Mesothelial cell of epicardium (in vitro differentiated cells): ENCODE measurements around the gene GHITM. TPM values are rescaled to one million over a fixed set of nuclear protein-coding genes. Genes with fewer than 3 reads are reported as not detected.
A peak's percentile ranks its signal among the peaks of the same experiment; 100 is the strongest.
"Not testable (repeated sequence)": the region's sequence is repeated elsewhere in the genome, so short reads cannot be mapped to it uniquely, and the experiment has no call there.

ENCODE experiments used
- DNase-seq, 2 experiments: peaks; one replicate each; pipeline ENCODE4 v3.0.0; 2021; ENCODE audit warnings: low spot score in 2 of 2; ENCODE audit not compliant: unreplicated experiment in 2 of 2
- H3K27ac Mint-ChIP-seq: 2 replicates; pipeline ENCODE4 v1.8.0; 2021; ENCODE audit warnings: mixed read lengths
- H3K27me3 Mint-ChIP-seq: 2 replicates; pipeline ENCODE4 v1.8.0; 2021; ENCODE audit warnings: low read depth, mixed read lengths
- H3K36me3 Mint-ChIP-seq: 2 replicates; pipeline ENCODE4 v1.8.0; 2021; ENCODE audit warnings: mixed read lengths
- H3K4me1 Mint-ChIP-seq: 2 replicates; pipeline ENCODE4 v1.8.0; 2021; ENCODE audit warnings: mixed read lengths
- H3K4me3 Mint-ChIP-seq: 2 replicates; pipeline ENCODE4 v1.8.0; 2021; ENCODE audit warnings: mild to moderate bottlenecking, moderate library complexity, mixed read lengths
- H3K9me3 Mint-ChIP-seq: 2 replicates; pipeline ENCODE4 v1.8.0; 2021; ENCODE audit warnings: mixed read lengths
- total RNA-seq: library from RNA; stranded (reverse); gene quantifications from 3 replicates; pipeline ENCODE4 v1.2.1, GENCODE V29; 2021
- TF ChIP-seq, protein P1 (sequence below): fragments of 200-600 bp; sonication (generic); IDR thresholded peaks from one replicate; pipeline ENCODE4 v1.5.0; 2021; ENCODE audit warnings: antibody characterized with exemption; ENCODE audit not compliant: unreplicated experiment

The GHITM gene
- total RNA-seq, 1 donor from 2014 or later = 59.0 TPM

DNA sequence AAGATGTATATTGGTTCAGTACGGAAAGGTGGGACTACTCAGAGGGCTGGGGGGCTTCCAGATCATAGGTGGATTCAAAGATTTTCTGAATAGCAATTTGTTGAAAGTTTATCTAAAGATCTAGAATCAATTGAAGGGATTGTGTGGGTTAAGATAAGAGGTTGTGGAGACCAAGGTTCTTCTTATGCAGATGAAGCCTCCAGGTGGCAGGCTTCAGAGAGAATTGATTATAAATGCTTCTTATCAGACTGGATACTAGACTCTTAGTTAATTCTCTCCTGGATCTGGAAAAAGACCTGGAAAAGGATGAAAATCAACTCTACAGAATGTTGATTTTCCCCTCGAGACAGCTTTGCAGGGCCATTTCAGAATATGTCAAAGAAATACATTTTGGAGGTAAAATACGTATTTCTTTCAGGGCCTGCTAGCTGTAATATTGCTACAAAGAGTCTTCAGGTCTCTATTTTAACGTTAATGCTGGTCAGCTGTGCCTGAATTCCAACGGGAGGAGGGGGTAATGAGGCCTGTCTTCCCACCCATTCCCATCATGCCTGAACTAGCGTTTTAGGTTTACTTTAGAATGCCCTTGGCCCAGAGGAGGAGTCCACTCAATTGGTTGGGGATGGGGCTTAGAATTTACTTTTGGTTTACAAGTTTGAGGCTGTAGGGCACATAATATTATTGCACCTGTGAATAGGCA lies 21.5 kb downstream of the GHITM start:
- H3K9me3 Mint-ChIP-seq = no peaks in the 10 kb centered on the region
- peaks cover 2% of the 10 kb centered on the region for H3K4me1 Mint-ChIP-seq
- peaks cover 49% of the 10 kb centered on the region for H3K27me3 Mint-ChIP-seq
- H3K4me3 Mint-ChIP-seq = no peak overlapping the region
- no peaks in the 10 kb centered on the region for H3K36me3 Mint-ChIP-seq
- TF ChIP-seq, protein P1, sequence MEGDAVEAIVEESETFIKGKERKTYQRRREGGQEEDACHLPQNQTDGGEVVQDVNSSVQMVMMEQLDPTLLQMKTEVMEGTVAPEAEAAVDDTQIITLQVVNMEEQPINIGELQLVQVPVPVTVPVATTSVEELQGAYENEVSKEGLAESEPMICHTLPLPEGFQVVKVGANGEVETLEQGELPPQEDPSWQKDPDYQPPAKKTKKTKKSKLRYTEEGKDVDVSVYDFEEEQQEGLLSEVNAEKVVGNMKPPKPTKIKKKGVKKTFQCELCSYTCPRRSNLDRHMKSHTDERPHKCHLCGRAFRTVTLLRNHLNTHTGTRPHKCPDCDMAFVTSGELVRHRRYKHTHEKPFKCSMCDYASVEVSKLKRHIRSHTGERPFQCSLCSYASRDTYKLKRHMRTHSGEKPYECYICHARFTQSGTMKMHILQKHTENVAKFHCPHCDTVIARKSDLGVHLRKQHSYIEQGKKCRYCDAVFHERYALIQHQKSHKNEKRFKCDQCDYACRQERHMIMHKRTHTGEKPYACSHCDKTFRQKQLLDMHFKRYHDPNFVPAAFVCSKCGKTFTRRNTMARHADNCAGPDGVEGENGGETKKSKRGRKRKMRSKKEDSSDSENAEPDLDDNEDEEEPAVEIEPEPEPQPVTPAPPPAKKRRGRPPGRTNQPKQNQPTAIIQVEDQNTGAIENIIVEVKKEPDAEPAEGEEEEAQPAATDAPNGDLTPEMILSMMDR = no peak
- no peak for DNase-seq
- no peak overlapping the region for H3K27ac Mint-ChIP-seq

DNA sequence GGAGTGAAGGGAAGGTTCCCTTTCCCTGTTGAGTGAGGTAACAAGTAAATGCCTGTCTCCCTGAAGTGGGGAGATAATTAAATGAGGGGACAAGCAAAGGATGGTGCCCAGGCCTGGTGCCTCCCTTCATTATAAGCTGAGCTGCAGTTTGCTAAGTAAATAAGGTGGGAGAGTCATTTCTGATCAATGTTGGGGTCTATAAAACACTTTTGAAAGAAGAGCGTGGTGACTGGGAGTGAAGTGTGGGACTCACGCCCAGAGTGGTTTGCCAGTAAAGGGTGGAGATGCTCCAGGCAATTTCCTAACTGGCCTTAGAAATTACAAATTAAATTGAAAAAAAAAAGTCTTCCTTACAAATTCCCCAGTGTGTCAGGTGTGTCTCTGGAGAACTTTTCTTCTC lies 24.7 kb downstream of the GHITM start:
- Mint-ChIP-seq H3K27me3 (peaks cover 41% of the 10 kb centered on the region), H3K4me1 (peaks cover 2% of the 10 kb centered on the region), H3K36me3 (no peaks in the 10 kb centered on the region), H3K9me3 (peaks cover 3% of the 10 kb centered on the region), H3K4me3 (no peak overlapping the region), H3K27ac (no peak overlapping the region)
- TF ChIP-seq, protein P1 = no peak
- no peak for DNase-seq

DNA sequence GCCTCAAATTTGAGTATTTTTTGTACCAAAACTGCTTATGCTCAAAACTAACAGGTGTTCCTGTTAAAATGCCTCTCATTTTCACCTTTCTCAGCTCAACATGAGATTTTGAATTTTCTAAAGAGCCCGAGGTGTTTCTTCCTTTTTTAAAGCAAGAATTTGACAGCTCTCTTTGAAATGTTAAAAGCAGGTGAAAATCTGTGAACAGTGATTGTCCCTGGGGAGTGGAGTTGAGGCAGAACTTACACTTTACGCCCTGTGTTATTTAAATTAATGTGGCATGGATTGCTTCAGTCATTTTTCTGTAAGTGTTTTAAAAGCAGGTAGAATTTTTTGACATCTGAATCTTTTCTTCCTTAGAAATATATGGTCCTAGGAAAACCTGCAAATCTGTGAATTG lies 25.1 kb downstream of the GHITM start:
- peaks cover 36% of the 10 kb centered on the region for H3K27me3 Mint-ChIP-seq
- H3K27ac Mint-ChIP-seq = no peak overlapping the region
- H3K4me1 Mint-ChIP-seq = no peaks in the 10 kb centered on the region
- H3K4me3 Mint-ChIP-seq = no peak overlapping the region
- TF ChIP-seq, protein P1 = no peak
- H3K36me3 Mint-ChIP-seq = no peaks in the 10 kb centered on the region
- peaks cover 3% of the 10 kb centered on the region for H3K9me3 Mint-ChIP-seq
- DNase-seq = no peak

DNA sequence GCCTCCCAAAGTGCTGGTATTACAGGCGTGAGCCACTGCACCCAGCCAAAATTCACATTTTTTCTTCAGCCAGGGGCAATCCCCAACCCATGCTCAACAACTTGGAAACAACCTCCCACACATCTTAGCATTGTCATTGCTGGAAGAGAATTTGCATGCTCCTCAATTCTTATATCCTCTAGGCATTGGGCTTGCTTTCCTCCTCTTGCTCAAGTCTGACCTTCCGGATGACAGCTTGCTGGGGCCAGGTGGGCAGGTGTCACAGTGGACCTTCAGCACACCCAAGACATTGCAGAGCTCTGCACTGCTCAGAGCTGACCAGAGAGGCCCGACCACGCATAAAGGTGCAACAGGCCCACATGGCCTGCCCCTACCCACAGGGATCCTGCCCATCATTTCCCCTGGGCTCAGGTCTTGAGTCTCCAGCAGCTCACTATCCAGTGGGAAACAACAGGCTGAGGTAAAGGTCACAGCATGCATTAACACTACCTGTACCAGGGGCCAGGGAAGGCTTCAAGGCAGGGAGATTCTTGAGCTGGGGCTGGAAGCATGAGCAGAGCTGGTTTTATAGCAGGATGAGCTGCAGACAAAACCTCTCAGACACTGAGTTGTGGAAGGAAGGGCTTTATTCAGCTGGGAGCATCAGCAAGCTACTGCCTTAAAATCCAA lies 27.4 kb downstream of the GHITM start:
- no peak overlapping the region for H3K4me3 Mint-ChIP-seq
- no peak for DNase-seq
- H3K27ac Mint-ChIP-seq = no peak overlapping the region

DNA sequence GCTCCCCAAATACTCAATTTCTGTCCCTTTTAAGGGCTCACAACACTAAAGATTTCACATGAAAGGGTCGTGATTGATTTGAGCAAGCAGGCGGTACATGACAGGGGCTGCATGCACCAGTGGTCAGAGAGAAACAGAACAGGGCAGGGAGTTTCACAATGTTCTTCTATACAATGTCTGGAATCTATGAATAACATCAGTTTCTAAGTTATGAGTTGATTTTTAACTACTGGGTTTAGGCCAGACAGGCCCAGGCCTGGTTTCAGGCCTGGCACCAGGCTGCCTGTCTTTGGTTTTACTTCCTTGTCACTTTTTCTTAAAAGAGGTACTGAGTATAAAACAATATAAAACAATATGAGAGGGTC lies 28.0 kb downstream of the GHITM start:
- not testable (repeated sequence) for DNase-seq, H3K4me1 Mint-ChIP-seq, H3K4me3 Mint-ChIP-seq, H3K9me3 Mint-ChIP-seq, H3K27ac Mint-ChIP-seq, H3K36me3 Mint-ChIP-seq
- peaks cover 28% of the 10 kb centered on the region for H3K27me3 Mint-ChIP-seq

More for the DNA sequence above, 27.4 kb downstream of the GHITM start:
- H3K27me3 Mint-ChIP-seq = peaks cover 28% of the 10 kb centered on the region
- H3K4me1 Mint-ChIP-seq = no peaks in the 10 kb centered on the region
- TF ChIP-seq, protein P1 = no peak
- no peaks in the 10 kb centered on the region for H3K36me3 Mint-ChIP-seq
- peaks cover 3% of the 10 kb centered on the region for H3K9me3 Mint-ChIP-seq

DNA sequence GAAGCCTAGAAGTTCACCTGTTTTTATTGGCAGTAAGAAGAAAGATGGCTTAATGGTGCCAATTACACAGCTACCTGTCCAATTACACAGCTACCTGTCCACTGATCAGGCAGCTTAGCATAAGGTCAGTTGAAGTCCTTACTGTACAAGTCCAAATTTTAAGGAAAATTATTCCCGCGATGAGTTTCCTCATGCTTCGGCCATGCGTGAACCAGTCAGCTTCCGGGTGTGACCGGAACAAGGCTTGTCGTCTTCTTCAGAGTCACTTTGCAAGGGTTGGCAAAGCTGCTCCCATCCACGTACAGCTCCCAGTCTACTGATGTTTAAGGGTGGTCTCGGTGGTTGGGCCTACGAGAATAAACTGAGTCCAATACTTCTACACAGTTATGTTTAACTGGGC lies 29.1 kb downstream of the GHITM start:
- H3K36me3 Mint-ChIP-seq, DNase-seq, H3K9me3 Mint-ChIP-seq, H3K4me3 Mint-ChIP-seq, H3K4me1 Mint-ChIP-seq, H3K27ac Mint-ChIP-seq: not testable (repeated sequence)
- H3K27me3 Mint-ChIP-seq = peaks cover 22% of the 10 kb centered on the region

DNA sequence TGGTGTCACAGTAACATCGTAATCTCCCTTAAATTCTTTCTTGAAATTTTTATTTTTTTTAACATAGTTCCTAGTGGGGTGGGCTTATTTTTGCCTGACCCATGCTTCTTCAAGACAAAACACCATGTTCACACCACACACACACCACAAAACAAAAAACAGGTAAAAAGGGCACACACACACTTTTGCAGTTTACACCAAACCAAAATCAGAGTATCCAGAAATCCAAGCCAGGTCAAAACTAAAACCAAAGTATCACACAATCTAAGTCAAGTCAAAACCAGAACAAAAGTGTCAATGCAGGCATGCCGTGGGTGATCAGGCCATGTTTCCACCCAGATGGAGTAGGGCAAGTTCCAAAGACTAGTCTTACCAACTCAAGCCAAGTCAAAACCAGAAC lies 31.9 kb downstream of the GHITM start:
- not testable (repeated sequence) for H3K4me1 Mint-ChIP-seq, H3K36me3 Mint-ChIP-seq, H3K9me3 Mint-ChIP-seq, H3K27ac Mint-ChIP-seq, DNase-seq, H3K27me3 Mint-ChIP-seq, H3K4me3 Mint-ChIP-seq

DNA sequence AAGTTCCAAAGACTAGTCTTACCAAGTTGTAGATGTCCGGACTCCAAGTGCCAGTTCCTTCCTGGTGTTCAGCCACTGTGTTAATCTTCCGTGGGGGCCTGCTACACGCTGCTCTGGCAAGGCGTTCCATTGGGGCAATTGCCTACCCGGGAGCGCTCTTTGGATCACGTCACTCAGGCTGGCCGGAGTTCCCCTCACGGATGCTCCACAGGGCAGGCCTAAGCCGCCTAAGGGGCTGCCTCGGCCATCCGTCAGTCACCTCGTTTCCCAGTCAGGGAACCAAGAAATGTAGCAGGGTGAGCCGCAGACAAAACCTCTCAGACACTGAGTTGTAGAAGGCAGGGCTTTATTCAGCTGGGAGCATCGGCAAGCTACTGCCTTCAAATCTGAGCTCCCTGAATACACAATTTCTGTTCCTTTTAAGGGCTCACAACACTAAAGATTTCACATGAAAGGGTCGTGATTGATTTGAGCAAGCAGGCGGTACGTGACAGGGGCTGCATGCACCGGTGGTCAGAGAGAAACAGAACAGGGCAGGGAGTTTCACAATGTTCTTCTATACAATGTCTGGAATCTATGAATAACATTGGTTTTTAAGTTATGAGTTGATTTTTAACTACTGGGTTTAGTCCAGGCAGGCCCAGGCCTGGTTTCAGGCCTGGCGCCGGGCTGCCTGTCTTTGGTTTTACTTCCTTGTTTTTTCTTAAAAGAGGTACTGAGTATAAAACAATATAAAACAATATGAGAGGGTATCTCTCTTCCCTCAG lies 32.6 kb downstream of the GHITM start:
- H3K27me3 Mint-ChIP-seq, DNase-seq, H3K4me1 Mint-ChIP-seq, H3K4me3 Mint-ChIP-seq, H3K36me3 Mint-ChIP-seq, H3K9me3 Mint-ChIP-seq: not testable (repeated sequence)
- H3K27ac Mint-ChIP-seq = peak overlapping the region; percentile 77
